HepG2 (cell line): Measurements from ENCODE around the gene ATRAID. TPM values are rescaled to one million over a fixed set of nuclear protein-coding genes. Genes with fewer than 3 reads are reported as not detected.

ENCODE experiments used
- ATAC-seq: fragments of 200-7000 bp; cut with Tn5 transposase; 3 replicates; pipeline ENCODE4 v1.9.1; 2020; ENCODE audit warnings: mild to moderate bottlenecking, moderate library complexity
- BruUV-seq: library from RNA; stranded (reverse); fragments of 400-500 nt; replicated peaks from 2 replicates; lab custom pipeline; 2021; lab: Mats Ljungman, UMichigan
- CTCF ChIA-PET: fragments of 300-600 bp; formaldehyde crosslinking; extraction: SDS; loops from one replicate; lab custom pipeline; 2021; ENCODE audit warnings: low total read pairs, inconsistent platforms, low intra/inter-chr PET ratio; lab: Yijun Ruan, JAX
- POLR2A ChIA-PET: fragments of 350-600 bp; sonication (Branson Sonifier 250); formaldehyde crosslinking; loops from one replicate; lab custom pipeline; 2020; ENCODE audit warnings: antibody characterized with exemption, inconsistent platforms; lab: Yijun Ruan, JAX
- DNase-seq: peaks from one replicate; pipeline ENCODE4 v3.0.0-alpha.2; 2015; ENCODE audit warnings: low spot score
- FAIRE-seq: peaks from 3 replicates; lab custom pipeline; 2011; peaks lifted over from hg19 to GRCh38; lab: Jason Lieb, UNC
- H2AFZ ChIP-seq: one replicate; pipeline ENCODE4 v1.6.1; 2011; ENCODE audit warnings: low read length, inconsistent platforms
- H3K27ac ChIP-seq: fragments of 300-600 bp; 3 replicates; pipeline ENCODE4 v1.8.0; 2011; ENCODE audit warnings: mixed run types, mild to moderate bottlenecking, mixed read lengths, low read length, inconsistent platforms; ENCODE audit not compliant: insufficient read depth; ENCODE audit errors: extremely low read length
- H3K27me3 ChIP-seq, 2 experiments: fragments of 200-600 bp in 1 of 2; 2 replicates in 1 of 2; 3 replicates in 1 of 2; pipeline versions ENCODE4 v1.6.0 to v1.8.0; 2011; ENCODE audit warnings: low read length in 2 of 2, mild to moderate bottlenecking in 2 of 2, moderate library complexity in 2 of 2, inconsistent platforms in 1 of 2; ENCODE audit not compliant: insufficient read depth in 2 of 2, control insufficient read depth in 1 of 2
- H3K36me3 ChIP-seq, 2 experiments: fragments of 200-600 bp in 1 of 2; replicated peaks in 1 of 2; 2 replicates in 1 of 2; 3 replicates in 1 of 2; pipeline versions ENCODE4 v1.5.1 to v1.8.0; 2011; ENCODE audit warnings: low read length in 2 of 2, inconsistent platforms in 1 of 2; ENCODE audit not compliant: insufficient read depth in 2 of 2, control insufficient read depth in 1 of 2
- H3K4me1 ChIP-seq: 2 replicates; pipeline ENCODE4 v1.5.1; 2012; ENCODE audit warnings: low read length, inconsistent platforms; ENCODE audit not compliant: insufficient read depth
- H3K4me2 ChIP-seq: 2 replicates; pipeline ENCODE4 v1.6.0; 2011; ENCODE audit warnings: low read depth, low read length, inconsistent platforms
- H3K4me3 ChIP-seq, 3 experiments: fragments of 200-600 bp in 1 of 3; sonication (generic), shearing (Covaris generic) in 1 of 3; replicated peaks in 1 of 3; 2 replicates each; pipeline ENCODE4 v1.5.1; 2011 to 2016; ENCODE audit warnings: low read length in 3 of 3, inconsistent platforms in 2 of 3, low read depth in 2 of 3, mild to moderate bottlenecking in 2 of 3, control low read depth in 1 of 3, mixed read lengths in 1 of 3; ENCODE audit not compliant: insufficient read depth in 1 of 3
- H3K79me2 ChIP-seq: one replicate; pipeline ENCODE4 v1.6.1; 2011; ENCODE audit warnings: low read length, inconsistent platforms; ENCODE audit not compliant: insufficient read depth
- H3K9ac ChIP-seq: 2 replicates; pipeline ENCODE4 v1.6.0; 2011; ENCODE audit warnings: mild to moderate bottlenecking, low read depth, low read length, inconsistent platforms; ENCODE audit not compliant: insufficient read depth
- H3K9me3 ChIP-seq: 2 replicates; pipeline ENCODE4 v1.5.1; 2012; ENCODE audit warnings: mild to moderate bottlenecking, low read length
- H4K20me1 ChIP-seq: 2 replicates; pipeline ENCODE4 v1.6.0; 2011; ENCODE audit warnings: inconsistent platforms, mild to moderate bottlenecking, low read length, moderate library complexity; ENCODE audit not compliant: insufficient read depth
- HMG20B ChIP-seq: conservative IDR thresholded peaks from 2 replicates; pipeline ENCODE4 v1.6.1; 2016; ENCODE audit warnings: missing genetic modification reagents, missing compliant biosample characterization
- HOXA3 ChIP-seq: sonication (generic); formaldehyde crosslinking; IDR thresholded peaks from 2 replicates; pipeline ENCODE4 v1.5.0; 2020; ENCODE audit warnings: missing genetic modification reagents
- IRF1 ChIP-seq: sonication (generic); formaldehyde crosslinking; IDR thresholded peaks from 2 replicates; pipeline ENCODE4 v1.4.0; 2020; ENCODE audit warnings: low read depth, mild to moderate bottlenecking, missing genetic modification reagents
- MLLT10 ChIP-seq: sonication (generic); formaldehyde crosslinking; IDR thresholded peaks from 2 replicates; pipeline ENCODE4 v1.4.0; 2020; ENCODE audit warnings: missing genetic modification reagents
- NCOA2 ChIP-seq: sonication (generic); formaldehyde crosslinking; IDR thresholded peaks from 2 replicates; pipeline ENCODE4 v1.8.0; 2022; ENCODE audit warnings: inconsistent platforms
- PITX1 ChIP-seq: sonication (generic); formaldehyde crosslinking; IDR thresholded peaks from 2 replicates; pipeline ENCODE4 v1.5.1; 2020; ENCODE audit warnings: mild to moderate bottlenecking, missing genetic modification reagents
- ZBTB4 ChIP-seq: sonication (generic); formaldehyde crosslinking; IDR thresholded peaks from 2 replicates; pipeline ENCODE4 v1.4.0; 2020; ENCODE audit warnings: missing genetic modification reagents, mild to moderate bottlenecking, borderline replicate concordance
- ZKSCAN1 ChIP-seq: fragments of 150-350 bp; IDR thresholded peaks from 2 replicates; pipeline ENCODE4 v1.6.1; 2014; ENCODE audit warnings: low read length
- ZNF672 ChIP-seq: sonication (generic); formaldehyde crosslinking; IDR thresholded peaks from 2 replicates; pipeline ENCODE4 v1.8.1; 2022; ENCODE audit warnings: missing genetic modification reagents
- ZNF841 ChIP-seq: sonication (generic); formaldehyde crosslinking; IDR thresholded peaks from 2 replicates; pipeline ENCODE4 v1.8.1; 2023; ENCODE audit warnings: missing genetic modification reagents, borderline replicate concordance
- WGBS: methylation state at CpG from one replicate; pipeline ENCODE4 v1.1.6; 2017; ENCODE audit warnings: low lambda C conversion rate; 5-methylcytosine and 5-hydroxymethylcytosine counted together
- in situ Hi-C: cut with HindIII; loops from 2 replicates; pipeline ENCODE4 v1.10.0; 2017; ENCODE audit warnings: low pct_unique_long_range_greater_than_20kb; ENCODE audit not compliant: extremely low pct_ligation_motif_present
- intact Hi-C: fragments of 100-400 bp; cut with micrococcal nuclease; formaldehyde crosslinking; loops from one replicate; pipeline ENCODE4 v1.10.0; 2022; ENCODE audit not compliant: unreplicated experiment
- polyA plus RNA-seq, 8 experiments: library from polyadenylated mRNA; depleted of rRNA in 3 of 8; stranded (reverse) in 7 of 8; unstranded in 1 of 8; fragments of >200 nt; fragmentation: Illumina TruSeq in 4 of 8; extraction: Trizol in 4 of 8; gene quantifications; 2 replicates each; pipeline versions ENCODE4 v1.2.1 to v1.2.3, GENCODE V29; 2011 to 2016; ENCODE audit warnings: low read depth in 4 of 8, missing spikeins in 1 of 8, mixed read lengths in 1 of 8; ENCODE audit not compliant: insufficient read depth in 1 of 8
- total RNA-seq, 5 experiments: library from RNA; depleted of rRNA; stranded (reverse); fragments of >200 nt; fragmentation: Illumina TruSeq; extraction: Trizol; gene quantifications; 2 replicates each; pipeline ENCODE4 v1.2.3, GENCODE V29; 2016; ENCODE audit warnings: low read depth in 1 of 5

Gene ATRAID
- total and polyA plus RNA-seq, 2 of the 13 experiments (the other 11 are each of a cell fraction or from before 2014, with no cell fraction given): 207 to 382 TPM

- no peak overlapping the region for H2AFZ ChIP-seq
- no peak for ATAC-seq
Observed at GRCh38 chr2:27201675-27202074, 10.2 kb upstream of the ATRAID start.

More at GRCh38 chr2:27201675-27202074, 10.2 kb upstream of the ATRAID start:
- Histone ChIP-seq H4K20me1 (no peaks in the 10 kb centered on the region), H3K4me3 (no peak overlapping the region), H3K9ac (no peak overlapping the region), H3K9me3 (no peaks in the 10 kb centered on the region), H3K27me3 (no peaks in the 10 kb centered on the region), H3K36me3 (peaks cover 50 to 64% of the 10 kb centered on the region in 2 experiments), H3K27ac (no peak overlapping the region), H3K4me1 (0 out of 2 replicates have a peak, but pooled peaks cover 5% of the 10 kb centered on the region), H3K4me2 (no peak overlapping the region), H3K79me2 (no peaks in the 10 kb centered on the region)
- 99% methylated on average over 4 of the region's 7 CpGs for WGBS
- no peak for TF ChIP-seq NCOA2 (CRISPR knock-in tag)
- no peak for TF ChIP-seq PITX1 (CRISPR knock-in tag)
- TF ChIP-seq HMG20B (CRISPR knock-in tag): no peak
- no peak for TF ChIP-seq HOXA3 (CRISPR knock-in tag)
- TF ChIP-seq ZNF672 (CRISPR knock-in tag): no peak
- TF ChIP-seq ZNF841 (CRISPR knock-in tag): no peak
- TF ChIP-seq MLLT10: no peak
- TF ChIP-seq ZBTB4 (CRISPR knock-in tag): no peak
- TF ChIP-seq IRF1 (CRISPR knock-in tag): no peak
- no peak for TF ChIP-seq ZKSCAN1
- FAIRE-seq (no peak), DNase-seq (no peak)
- BruUV-seq: no TSS peak
- ChIA-PET CTCF (no interaction called here), POLR2A (interaction anchor here (1.7 kb wide), 1 partner anchor 106 kb away, joined by 5 read pairs; no protein-coding TSS in a partner anchor)
- intact Hi-C loops: no loop called here
- in situ Hi-C loops: no loop called here
